K562 (cell line): ENCODE measurements around the gene NACC1.

Experiments used
- IRF2 ChIP-seq: sonication (generic); formaldehyde crosslinking; IDR thresholded peaks from 2 replicates; pipeline ENCODE4 v1.8.1; 2022; ENCODE audit warnings: mild to moderate bottlenecking, missing genetic modification reagents
- POLR2A ChIP-seq: fragments of 450-650 bp; conservative IDR thresholded peaks from 2 replicates; pipeline ENCODE4 v1.6.1; 2016
- SETDB1 ChIP-seq: IDR thresholded peaks from one replicate; pipeline ENCODE4 v1.6.1; 2012; ENCODE audit warnings: low read length, control low read depth, inconsistent platforms
- TF ChIP-seq, protein P1 (sequence below), 3 experiments: IDR thresholded peaks in 2 of 3; conservative IDR thresholded peaks in 1 of 3; 2 replicates each; pipeline ENCODE4 v1.5.1; 2011 to 2012; ENCODE audit warnings: low read length in 3 of 3, mild to moderate bottlenecking in 3 of 3, control low read depth in 2 of 3, improper control_type of control experiment in 1 of 3, inconsistent platforms in 1 of 3, low read depth in 1 of 3, mixed read lengths in 1 of 3, moderate library complexity in 1 of 3; ENCODE audit not compliant: insufficient read depth in 2 of 3
- TF ChIP-seq, protein P2 (sequence below): IDR thresholded peaks from 2 replicates; pipeline ENCODE4 v1.6.1; 2016; ENCODE audit warnings: missing genetic modification characterization, missing compliant biosample characterization

DNA sequence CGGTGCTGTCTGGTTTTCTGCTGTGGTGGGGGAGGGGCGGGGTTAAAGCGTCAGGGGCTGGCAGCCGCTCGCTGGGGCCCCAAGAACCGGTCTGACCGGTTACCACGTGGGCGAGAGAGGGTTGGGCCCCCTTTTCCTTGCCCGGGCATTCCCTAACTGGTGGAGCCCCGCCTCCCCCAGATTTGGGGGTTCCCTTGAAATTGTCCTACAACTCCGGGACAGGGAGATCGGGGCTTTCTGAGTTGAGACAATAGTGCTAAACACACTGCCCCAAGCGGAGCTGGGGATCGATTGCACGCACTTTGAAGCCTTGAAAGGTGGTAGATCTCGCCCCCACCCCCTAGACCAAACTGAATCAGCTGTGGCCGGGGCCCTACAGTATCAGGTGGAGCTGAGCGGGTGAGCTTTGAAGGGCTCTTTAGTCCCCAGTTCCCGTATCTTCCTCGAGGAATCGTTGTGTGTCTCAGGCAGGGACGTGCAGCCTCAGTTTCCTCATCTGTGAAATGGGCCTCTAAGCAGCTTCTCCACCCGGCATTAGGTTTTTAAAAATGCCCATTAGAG is 36.9 kb downstream of the NACC1 start:
- no peak for TF ChIP-seq SETDB1
- TF ChIP-seq, protein P1, sequence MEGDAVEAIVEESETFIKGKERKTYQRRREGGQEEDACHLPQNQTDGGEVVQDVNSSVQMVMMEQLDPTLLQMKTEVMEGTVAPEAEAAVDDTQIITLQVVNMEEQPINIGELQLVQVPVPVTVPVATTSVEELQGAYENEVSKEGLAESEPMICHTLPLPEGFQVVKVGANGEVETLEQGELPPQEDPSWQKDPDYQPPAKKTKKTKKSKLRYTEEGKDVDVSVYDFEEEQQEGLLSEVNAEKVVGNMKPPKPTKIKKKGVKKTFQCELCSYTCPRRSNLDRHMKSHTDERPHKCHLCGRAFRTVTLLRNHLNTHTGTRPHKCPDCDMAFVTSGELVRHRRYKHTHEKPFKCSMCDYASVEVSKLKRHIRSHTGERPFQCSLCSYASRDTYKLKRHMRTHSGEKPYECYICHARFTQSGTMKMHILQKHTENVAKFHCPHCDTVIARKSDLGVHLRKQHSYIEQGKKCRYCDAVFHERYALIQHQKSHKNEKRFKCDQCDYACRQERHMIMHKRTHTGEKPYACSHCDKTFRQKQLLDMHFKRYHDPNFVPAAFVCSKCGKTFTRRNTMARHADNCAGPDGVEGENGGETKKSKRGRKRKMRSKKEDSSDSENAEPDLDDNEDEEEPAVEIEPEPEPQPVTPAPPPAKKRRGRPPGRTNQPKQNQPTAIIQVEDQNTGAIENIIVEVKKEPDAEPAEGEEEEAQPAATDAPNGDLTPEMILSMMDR (IDR thresholded peaks at IDR 0.05 in 2 of 3, conservative IDR thresholded peaks at IDR 0.05 in 1 of 3; ENCODE audit: insufficient read depth in 2 of 3, low read depth in 1 of 3, low read length in 3 of 3), result peak; percentile 27 to 45 (median 31); a peak in 5 of 6 replicates
- TF ChIP-seq POLR2A, result no peak; the same call in 1 of the 2 replicates
- no peak for TF ChIP-seq IRF2
- TF ChIP-seq, protein P2, sequence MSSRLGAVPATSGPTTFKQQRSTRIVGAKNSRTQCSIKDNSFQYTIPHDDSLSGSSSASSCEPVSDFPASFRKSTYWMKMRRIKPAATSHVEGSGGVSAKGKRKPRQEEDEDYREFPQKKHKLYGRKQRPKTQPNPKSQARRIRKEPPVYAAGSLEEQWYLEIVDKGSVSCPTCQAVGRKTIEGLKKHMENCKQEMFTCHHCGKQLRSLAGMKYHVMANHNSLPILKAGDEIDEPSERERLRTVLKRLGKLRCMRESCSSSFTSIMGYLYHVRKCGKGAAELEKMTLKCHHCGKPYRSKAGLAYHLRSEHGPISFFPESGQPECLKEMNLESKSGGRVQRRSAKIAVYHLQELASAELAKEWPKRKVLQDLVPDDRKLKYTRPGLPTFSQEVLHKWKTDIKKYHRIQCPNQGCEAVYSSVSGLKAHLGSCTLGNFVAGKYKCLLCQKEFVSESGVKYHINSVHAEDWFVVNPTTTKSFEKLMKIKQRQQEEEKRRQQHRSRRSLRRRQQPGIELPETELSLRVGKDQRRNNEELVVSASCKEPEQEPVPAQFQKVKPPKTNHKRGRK (tag), result no peak
